Thymus (tissue), 14 donors: Measurements from ENCODE around the gene MFSD2A. TPM values are rescaled to one million over a fixed set of nuclear protein-coding genes. Genes with fewer than 3 reads are reported as not detected.
"Not testable (repeated sequence)": the region's sequence is repeated elsewhere in the genome, so short reads cannot be mapped to it uniquely, and the experiment has no call there.

ENCODE experiments used
- DNase-seq, 9 donors: peaks; one replicate each; pipeline ENCODE4 v3.0.0-alpha.2; 2013; ENCODE audit warnings: low spot score in 9 of 9, low read depth in 6 of 9, missing footprints in 1 of 9
- H3K27ac ChIP-seq, 2 donors: one replicate each; pipeline ENCODE4 v1.5.1; 2013; ENCODE audit warnings: control low read depth in 1 of 2, low read depth in 1 of 2, low read length in 1 of 2, mild to moderate bottlenecking in 1 of 2, moderate library complexity in 1 of 2
- H3K27me3 ChIP-seq, 2 donors: one replicate each; pipeline ENCODE4 v1.5.1; 2013; ENCODE audit warnings: low read length in 1 of 2; ENCODE audit not compliant: control insufficient read depth in 2 of 2, insufficient read depth in 1 of 2
- H3K36me3 ChIP-seq, 2 donors: one replicate each; pipeline ENCODE4 v1.5.1; 2013; ENCODE audit warnings: low read length in 1 of 2, mild to moderate bottlenecking in 1 of 2, moderate library complexity in 1 of 2; ENCODE audit not compliant: control insufficient read depth in 2 of 2, insufficient read depth in 2 of 2
- H3K4me1 ChIP-seq, 2 donors: one replicate each; pipeline ENCODE4 v1.5.1; 2013; ENCODE audit warnings: low read length in 2 of 2; ENCODE audit not compliant: control insufficient read depth in 2 of 2, insufficient read depth in 2 of 2
- H3K4me3 ChIP-seq, 2 donors: one replicate each; pipeline ENCODE4 v1.5.1; 2013; ENCODE audit warnings: low read length in 2 of 2, control low read depth in 1 of 2, mild to moderate bottlenecking in 1 of 2
- H3K9me3 ChIP-seq, 2 donors: one replicate each; pipeline ENCODE4 v1.5.1; 2013; ENCODE audit warnings: low read length in 1 of 2, mild to moderate bottlenecking in 1 of 2; ENCODE audit not compliant: control insufficient read depth in 2 of 2, insufficient read depth in 1 of 2
- WGBS: extraction: QIAGEN DNeasy Blood & Tissue Kit; methylation state at CpG from one replicate; pipeline ENCODE4 v1.1.7; 2013; 5-methylcytosine and 5-hydroxymethylcytosine counted together
- long read RNA-seq, 10 donors: transcript quantifications; one replicate each; lab custom pipeline, GENCODE V29; 2026
- polyA plus RNA-seq: library from polyadenylated mRNA; stranded (reverse); fragments of 200-250 nt; gene quantifications from one replicate; pipeline ENCODE4 v1.2.3, GENCODE V29; 2013
- total RNA-seq: library from RNA; stranded (reverse); fragments of 120-200 nt; gene quantifications from one replicate; pipeline ENCODE4 v1.2.4, GENCODE V29; 2013
- donor health status: healthy.

The MFSD2A gene
- 2.3 TPM for total RNA-seq
- 2.9 TPM for polyA plus RNA-seq
- long read RNA-seq, donor 1, result 0 reads
- long read RNA-seq, donor 2, result 0 reads
- long read RNA-seq, donor 3, result 0 reads
- long read RNA-seq, donor 4, partial matches to known transcripts, result 0 of 1 reads
- long read RNA-seq, donor 4, other reads (novel, unspliced or antisense), result 0 of 1 reads
- long read RNA-seq, donor 5, result 0 reads
- long read RNA-seq, donor 6, result 0 reads
- long read RNA-seq, donor 7, result 0 reads
- long read RNA-seq, donor 8, partial matches to known transcripts, result 0 of 1 reads
- long read RNA-seq, donor 8, other reads (novel, unspliced or antisense), result 0 of 1 reads
- long read RNA-seq, donor 9, result 0 reads
- long read RNA-seq, donor 10, result 0 reads

DNA sequence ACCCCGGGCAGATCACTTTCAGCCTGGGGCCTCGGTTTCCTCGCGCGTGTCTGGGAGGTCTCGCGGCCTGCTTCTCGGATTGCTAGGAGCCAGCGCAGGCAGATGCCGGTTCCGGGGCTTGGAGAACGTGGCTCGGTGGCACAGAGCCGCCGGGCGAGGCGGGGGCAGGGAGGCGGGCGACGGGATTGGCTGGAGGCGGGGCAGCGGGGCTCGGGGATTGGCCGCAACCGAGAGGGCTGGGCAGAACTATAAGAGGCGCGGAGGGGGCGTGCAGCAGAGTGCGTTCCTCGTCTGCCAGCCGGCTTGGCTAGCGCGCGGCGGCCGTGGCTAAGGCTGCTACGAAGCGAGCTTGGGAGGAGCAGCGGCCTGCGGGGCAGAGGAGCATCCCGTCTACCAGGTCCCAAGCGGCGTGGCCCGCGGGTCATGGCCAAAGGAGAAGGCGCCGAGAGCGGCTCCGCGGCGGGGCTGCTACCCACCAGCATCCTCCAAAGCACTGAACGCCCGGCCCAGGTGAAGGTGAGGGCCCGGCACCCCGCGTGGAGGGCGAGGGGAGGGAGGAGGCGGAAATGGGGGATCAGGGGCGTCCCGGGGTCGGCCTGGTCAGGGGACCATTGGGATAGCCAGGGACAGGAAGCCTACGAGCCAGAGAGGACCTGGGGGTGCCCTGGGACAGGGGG, at the start of gene MFSD2A:
MFSD2A (plus strand) TSS at position 276 of the 677 bp plus-strand sequence; CDS start at position 424, 148 bp downstream.
- H3K27me3 ChIP-seq, result peaks cover 0 to 11% of the 10 kb centered on the region in 2 donors
- H3K27ac ChIP-seq, result no peak within 1 kb of the TSS
- peaks cover 0 to 5% of the 10 kb centered on the region in 2 donors for H3K36me3 ChIP-seq
- peak within 1 kb of the TSS; percentile 52 for H3K4me3 ChIP-seq
- H3K4me1 ChIP-seq, result peaks cover 8 to 31% of the 10 kb centered on the region in 2 donors
- under 1% methylated on average over 62 of the region's 62 CpGs for WGBS
- DNase-seq, result peak; percentile 50 to 89 (median 71)
- H3K9me3 ChIP-seq, result no peaks in the 10 kb centered on the region

DNA sequence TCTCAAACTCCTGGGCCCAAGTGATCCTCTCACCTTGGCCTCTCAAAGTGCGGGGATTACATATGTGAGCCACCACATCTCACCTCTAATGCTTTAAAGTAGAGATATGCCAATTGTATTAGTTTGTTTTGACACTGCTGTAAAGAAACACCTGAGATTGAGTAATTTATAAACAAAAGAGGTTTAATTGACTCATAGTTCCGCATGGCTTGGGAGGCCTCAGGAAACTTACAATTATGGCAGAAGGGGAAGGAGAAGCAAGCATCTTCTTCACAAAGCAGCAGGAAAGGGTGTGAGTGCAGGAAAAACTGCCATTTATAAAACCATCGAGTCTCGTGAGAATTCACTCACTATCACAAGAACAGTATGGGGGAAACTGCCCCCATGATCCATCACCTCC, 49.8 kb upstream of the MFSD2A start:
- Histone ChIP-seq H3K4me3 (no peak overlapping the region), H3K27ac (no peak overlapping the region), H3K36me3 (no peaks in the 10 kb centered on the region), H3K4me1 (peaks cover 8 to 13% of the 10 kb centered on the region in 2 donors), H3K9me3 (peaks cover 0 to 4% of the 10 kb centered on the region in 2 donors), H3K27me3 (peaks cover 22 to 47% of the 10 kb centered on the region in 2 donors)
- 89% methylated on average over 4 of the region's 4 CpGs for WGBS
- DNase-seq, result no peak

DNA sequence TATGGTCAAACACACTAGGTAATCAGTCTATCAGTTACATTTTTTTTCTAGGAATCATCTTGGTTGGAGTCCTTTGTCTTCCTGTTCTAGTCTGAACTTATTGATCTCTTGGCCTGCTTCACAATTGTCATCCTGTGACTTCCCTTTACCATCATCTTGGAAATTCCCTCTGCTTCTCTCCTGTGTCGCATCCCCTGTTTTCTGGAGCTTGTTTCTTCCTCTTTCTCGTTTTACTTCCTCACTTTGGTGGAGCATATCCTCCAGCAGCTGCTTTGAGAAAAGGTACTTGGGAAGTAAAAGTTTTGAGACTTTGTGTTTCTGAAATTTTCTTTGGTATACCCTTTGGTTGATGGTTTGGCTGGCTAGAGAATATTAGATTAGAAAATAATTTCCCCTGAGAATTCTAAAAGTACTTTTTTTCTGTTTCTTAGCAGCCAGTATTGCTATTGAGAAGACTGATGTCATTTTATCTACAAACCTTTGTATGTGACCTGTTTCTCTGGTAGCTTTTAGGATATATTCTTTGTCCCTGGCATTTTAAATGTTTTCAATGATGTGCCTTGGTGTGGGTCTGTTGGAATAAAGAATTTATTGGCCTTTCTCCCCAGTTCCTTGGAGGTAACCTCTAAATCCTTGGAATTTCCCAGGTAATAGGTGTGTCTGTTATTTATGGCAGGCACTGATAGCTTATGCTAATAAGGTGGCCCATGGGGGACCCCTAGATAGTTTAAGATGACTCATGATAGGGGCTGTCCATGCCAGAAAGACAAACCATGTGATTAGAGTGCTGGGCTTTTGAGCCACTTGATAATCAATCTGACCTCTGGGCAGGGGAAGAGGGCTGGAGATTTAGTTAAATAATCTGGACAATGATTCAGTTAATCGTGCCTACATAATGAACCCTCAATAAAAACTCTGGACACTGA, 47.2 kb upstream of the MFSD2A start:
- Histone ChIP-seq H3K36me3 (no peaks in the 10 kb centered on the region), H3K27me3 (peaks cover 5 to 23% of the 10 kb centered on the region in 2 donors), H3K27ac (no peak overlapping the region), H3K4me1 (no peaks in the 10 kb centered on the region), H3K9me3 (peaks cover 0 to 4% of the 10 kb centered on the region in 2 donors), H3K4me3 (no peak overlapping the region)
- DNase-seq, result no peak
- 58% methylated on average over 3 of the region's 3 CpGs for WGBS

DNA sequence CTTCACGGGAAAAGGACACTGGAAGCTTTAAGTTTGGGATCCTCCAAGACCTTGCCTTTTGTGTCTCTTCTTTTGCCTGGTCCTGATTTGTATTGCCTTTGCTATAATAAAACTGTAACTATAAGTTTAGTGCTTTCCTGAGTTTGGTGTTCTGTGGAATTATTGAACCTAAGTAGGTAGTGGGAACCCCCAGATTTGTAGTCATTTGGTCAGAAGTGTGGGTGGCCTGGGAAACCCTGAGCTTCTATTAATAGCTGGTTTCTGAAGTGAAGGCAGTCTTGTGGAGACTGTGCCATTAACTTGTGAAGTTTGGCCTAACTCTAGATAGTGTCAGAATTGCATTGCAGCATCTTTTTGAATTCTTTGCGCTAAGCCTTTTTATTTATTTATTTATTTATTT, 46.4 kb upstream of the MFSD2A start:
- H3K36me3 ChIP-seq, result no peaks in the 10 kb centered on the region
- no peak overlapping the region for H3K27ac ChIP-seq
- H3K4me3 ChIP-seq, result no peak overlapping the region
- H3K4me1 ChIP-seq, result no peaks in the 10 kb centered on the region
- WGBS, result 97% methylated on average over 2 of the region's 2 CpGs
- DNase-seq, result no peak
- peaks cover 0 to 4% of the 10 kb centered on the region in 2 donors for H3K9me3 ChIP-seq
- H3K27me3 ChIP-seq, result peaks cover under 1 to 16% of the 10 kb centered on the region in 2 donors

DNA sequence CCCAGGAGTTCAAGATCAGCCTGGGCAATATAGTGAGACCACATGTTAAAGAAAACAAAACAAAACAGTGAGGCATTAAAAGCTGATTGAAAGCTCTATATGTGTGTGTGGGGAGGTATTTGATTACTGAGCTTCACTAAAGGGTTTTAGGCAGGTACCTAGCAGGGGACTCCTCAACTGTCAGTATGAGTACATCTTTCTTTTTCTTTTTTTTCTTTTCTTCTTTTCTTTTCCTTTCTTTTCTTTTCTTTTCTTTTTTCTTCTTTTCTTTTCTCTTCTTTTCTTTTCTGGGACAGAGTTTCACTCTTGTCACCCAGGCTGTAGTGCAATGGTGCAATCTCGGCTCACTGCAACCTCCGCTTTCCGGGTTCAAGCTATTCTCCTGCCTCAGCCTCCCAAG, 44.7 kb upstream of the MFSD2A start:
- no peaks in the 10 kb centered on the region for H3K36me3 ChIP-seq
- no peaks in the 10 kb centered on the region for H3K4me1 ChIP-seq
- H3K4me3 ChIP-seq, result no peak overlapping the region
- 98% methylated on average over 3 of the region's 3 CpGs for WGBS
- peaks cover 0 to 5% of the 10 kb centered on the region in 2 donors for H3K27me3 ChIP-seq
- H3K9me3 ChIP-seq, result peaks cover 0 to 4% of the 10 kb centered on the region in 2 donors
- no peak overlapping the region for H3K27ac ChIP-seq
- no peak for DNase-seq

DNA sequence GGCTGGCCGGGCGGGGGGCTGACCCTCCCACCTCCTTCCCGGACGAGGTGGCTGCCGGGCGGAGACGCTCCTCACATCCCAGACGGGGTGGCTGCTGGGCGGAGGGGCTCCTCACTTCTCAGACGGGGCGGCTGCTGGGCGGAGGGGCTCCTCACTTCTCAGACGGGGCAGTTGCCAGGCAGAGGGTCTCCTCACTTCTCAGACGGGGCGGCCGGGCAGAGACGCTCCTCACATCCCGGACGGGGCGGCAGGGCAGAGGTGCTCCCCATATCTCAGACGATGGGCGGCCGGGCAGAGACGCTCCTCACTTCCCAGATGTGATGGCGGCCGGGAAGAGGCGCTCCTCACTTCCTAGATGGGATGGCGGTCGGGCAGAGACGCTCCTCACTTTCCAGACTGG, 41.8 kb upstream of the MFSD2A start:
- H3K27ac ChIP-seq, H3K36me3 ChIP-seq, DNase-seq, H3K4me3 ChIP-seq, H3K9me3 ChIP-seq, H3K4me1 ChIP-seq, H3K27me3 ChIP-seq: not testable (repeated sequence)
- 99% methylated on average over 28 of the region's 30 CpGs for WGBS

DNA sequence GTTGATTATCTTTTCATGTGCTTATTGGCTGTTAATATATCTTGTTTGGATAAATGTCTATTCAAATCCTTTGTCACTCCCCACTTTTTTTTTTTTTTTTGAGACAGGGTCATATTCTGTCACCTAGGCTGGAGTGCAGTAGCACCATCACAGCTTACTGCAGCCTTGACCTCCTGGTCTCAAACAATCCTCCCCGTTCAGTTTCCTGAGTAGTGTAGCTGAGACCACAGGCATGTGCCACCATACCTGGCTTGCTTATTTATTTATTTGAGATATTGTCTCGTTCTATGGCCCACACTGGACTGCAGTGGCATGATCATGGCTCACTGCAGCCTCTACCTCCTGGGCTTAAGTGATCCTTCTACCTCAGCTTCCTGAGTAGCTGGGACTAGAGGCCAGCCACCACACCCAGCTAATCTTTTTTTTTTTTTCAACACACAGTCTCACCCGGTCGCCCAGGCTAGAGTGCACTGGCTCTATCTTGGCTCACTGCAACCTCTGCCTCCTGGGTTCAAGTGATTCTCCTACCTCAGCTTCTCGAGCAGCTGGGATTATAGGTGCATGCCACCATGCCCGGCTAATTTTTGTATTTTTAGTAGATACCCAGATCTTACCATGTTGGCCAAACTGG, 39.3 kb upstream of the MFSD2A start:
- Histone ChIP-seq H3K27me3 (no peaks in the 10 kb centered on the region), H3K4me3 (no peak overlapping the region), H3K36me3 (no peaks in the 10 kb centered on the region), H3K27ac (no peak overlapping the region), H3K4me1 (peaks cover 0 to 2% of the 10 kb centered on the region in 2 donors), H3K9me3 (no peaks in the 10 kb centered on the region)
- 93% methylated on average over 6 of the region's 6 CpGs for WGBS
- no peak for DNase-seq

DNA sequence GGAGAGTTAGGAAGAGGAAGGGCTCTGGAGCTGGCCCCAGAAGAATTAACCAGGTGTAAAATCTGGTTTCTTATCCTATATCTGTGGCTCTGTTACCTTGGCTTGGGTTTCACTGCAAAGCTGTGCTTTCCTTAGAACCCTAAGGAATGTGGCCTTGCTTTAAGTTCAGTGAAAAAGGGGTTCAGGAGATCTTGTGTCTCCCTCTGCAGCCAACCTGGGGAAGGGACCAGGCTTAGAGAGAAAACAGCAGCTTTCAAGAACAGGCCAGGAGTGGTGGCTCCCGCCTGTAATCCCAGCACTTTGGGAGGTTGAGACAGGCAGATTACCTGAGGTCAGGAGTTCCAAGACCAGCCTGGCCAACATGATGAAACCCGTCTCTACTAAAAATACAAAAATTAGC, 37.1 kb upstream of the MFSD2A start:
- no peak for DNase-seq
- Histone ChIP-seq H3K9me3 (no peaks in the 10 kb centered on the region), H3K4me1 (peaks cover 0 to 7% of the 10 kb centered on the region in 2 donors), H3K27me3 (peaks cover 0 to 11% of the 10 kb centered on the region in 2 donors), H3K27ac (no peak overlapping the region), H3K36me3 (no peaks in the 10 kb centered on the region), H3K4me3 (no peak overlapping the region)
- WGBS, result 98% methylated on average over 2 of the region's 2 CpGs
